Body of pancreas (tissue), 4 donors: ENCODE results near the gene SMG9.

Experiments used
- CTCF ChIP-seq, 7 experiments: fragments of 450-650 bp in 4 of 7; fragments of 200-600 bp in 3 of 7; sonication (generic) in 3 of 7; IDR thresholded peaks; one replicate each; pipeline ENCODE4 v1.5.1; 2016 to 2019; ENCODE audit warnings: antibody characterized with exemption in 7 of 7
- POLR2A ChIP-seq, 3 donors: fragments of 450-650 bp; IDR thresholded peaks; one replicate each; pipeline ENCODE4 v1.6.1; 2016; ENCODE audit warnings: antibody characterized with exemption in 3 of 3, mild to moderate bottlenecking in 2 of 3

DNA sequence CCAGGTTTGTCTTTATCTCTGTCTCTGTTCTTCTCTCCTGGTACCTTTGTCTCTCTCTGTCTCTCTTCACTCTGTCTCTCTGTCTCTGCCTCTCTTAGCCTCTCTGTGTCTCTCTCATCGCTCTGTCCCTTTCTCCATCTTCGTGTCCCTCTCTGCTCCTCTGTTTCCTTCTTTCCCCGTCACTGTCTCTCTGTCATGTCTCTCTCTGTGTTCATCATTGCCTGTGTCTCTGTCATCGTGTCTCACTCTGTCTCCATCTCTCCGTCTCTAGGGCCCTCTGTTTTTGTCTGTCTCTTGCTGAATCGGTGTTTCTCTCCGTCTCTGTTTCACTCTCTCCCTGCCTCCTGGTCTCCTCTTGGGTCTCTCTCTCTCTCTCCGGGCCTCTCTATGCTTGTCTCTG is 28.9 kb upstream of the SMG9 start:
- TF ChIP-seq CTCF (IDR thresholded peaks at IDR 0.05) (no peak), POLR2A (IDR thresholded peaks at IDR 0.05) (no peak)
